GM12878 (cell line): ENCODE results near the gene RAB33A. TPM values are rescaled to one million over a fixed set of nuclear protein-coding genes. Genes with fewer than 3 reads are reported as not detected.

Source experiments
- ATAC-seq: fragments of 200-7000 bp; cut with Tn5 transposase; 3 replicates; pipeline ENCODE4 v1.9.1; 2020; ENCODE audit warnings: mild to moderate bottlenecking, moderate library complexity
- BruUV-seq: library from RNA; stranded (reverse); fragments of 400-500 nt; replicated peaks from 2 replicates; lab custom pipeline; 2021; lab: Mats Ljungman, UMichigan
- CTCF ChIA-PET: fragments of 300-600 bp; sonication (Branson Sonifier 250); formaldehyde crosslinking; extraction: SDS; loops from one replicate; lab custom pipeline; 2021; ENCODE audit warnings: inconsistent platforms; lab: Yijun Ruan, JAX
- POLR2A ChIA-PET: fragments of 350-600 bp; formaldehyde crosslinking; extraction: SDS; loops from one replicate; lab custom pipeline; 2021; ENCODE audit warnings: inconsistent platforms; lab: Charles Lee
- RAD21 ChIA-PET: fragments of 300-600 bp; sonication (Branson Sonifier 250); formaldehyde crosslinking; loops from one replicate; lab custom pipeline; 2023; ENCODE audit warnings: antibody characterized with exemption; ENCODE audit not compliant: unreplicated experiment; lab: Charles Lee
- SMC1A ChIA-PET: fragments of 300-600 bp; sonication (Branson Sonifier 250); formaldehyde crosslinking; loops from one replicate; lab custom pipeline; 2023; ENCODE audit not compliant: unreplicated experiment, uncharacterized antibody; lab: Charles Lee
- DNase-seq: peaks from one replicate; pipeline ENCODE4 v3.0.0-alpha.2; 2011; ENCODE audit warnings: low read depth, low spot score
- FAIRE-seq: peaks from 3 replicates; lab custom pipeline; 2011; peaks lifted over from hg19 to GRCh38; lab: Jason Lieb, UNC
- H2AFZ ChIP-seq: 2 replicates; pipeline ENCODE4 v1.6.0; 2011; ENCODE audit warnings: low read depth, low read length, control low read depth; ENCODE audit not compliant: control insufficient read depth
- H3K27ac ChIP-seq: 2 replicates; pipeline ENCODE4 v1.5.1; 2011; ENCODE audit warnings: control low read depth; ENCODE audit not compliant: control insufficient read depth, insufficient read depth
- H3K27me3 ChIP-seq, 2 experiments: replicated peaks in 1 of 2; 2 replicates each; pipeline versions ENCODE4 v1.6.0 to v1.6.1; 2011; ENCODE audit warnings: low read length in 1 of 2; ENCODE audit not compliant: control insufficient read depth in 2 of 2, insufficient read depth in 2 of 2
- H3K36me3 ChIP-seq, 2 experiments: 2 replicates each; pipeline ENCODE4 v1.5.1; 2011; ENCODE audit warnings: low read length in 1 of 2; ENCODE audit not compliant: control insufficient read depth in 2 of 2, insufficient read depth in 2 of 2
- H3K4me1 ChIP-seq: 2 replicates; pipeline ENCODE4 v1.6.1; 2011; ENCODE audit warnings: mild to moderate bottlenecking, low read length, moderate library complexity, mixed read lengths; ENCODE audit not compliant: control insufficient read depth, insufficient read depth
- H3K4me2 ChIP-seq: 2 replicates; pipeline ENCODE4 v1.6.0; 2011; ENCODE audit warnings: control low read depth; ENCODE audit not compliant: control insufficient read depth, insufficient read depth
- H3K4me3 ChIP-seq: fragments of 200-600 bp; sonication (generic); 2 replicates; pipeline ENCODE4 v1.5.1; 2016
- H3K79me2 ChIP-seq: 2 replicates; pipeline ENCODE4 v1.6.0; 2011; ENCODE audit warnings: low read length; ENCODE audit not compliant: control insufficient read depth, insufficient read depth
- H3K9ac ChIP-seq: 2 replicates; pipeline ENCODE4 v1.8.0; 2011; ENCODE audit warnings: low read length, control low read depth, mixed read lengths; ENCODE audit not compliant: control insufficient read depth, insufficient read depth
- H3K9me3 ChIP-seq: replicated peaks from 3 replicates; pipeline ENCODE4 v1.5.1; 2011; ENCODE audit warnings: mild to moderate bottlenecking, low read length; ENCODE audit not compliant: control insufficient read depth, insufficient read depth
- H4K20me1 ChIP-seq: 2 replicates; pipeline ENCODE4 v1.6.0; 2011; ENCODE audit not compliant: control insufficient read depth, insufficient read depth
- BRCA1 ChIP-seq: IDR thresholded peaks from 2 replicates; pipeline ENCODE4 v1.6.1; 2011; ENCODE audit warnings: low read depth, low read length, improper control_type of control experiment
- E2F4 ChIP-seq: IDR thresholded peaks from 2 replicates; pipeline ENCODE4 v1.6.1; 2012; ENCODE audit warnings: low read depth, low read length, improper control_type of control experiment
- JUNB ChIP-seq: IDR thresholded peaks from 2 replicates; pipeline ENCODE4 v1.6.1; 2016; ENCODE audit warnings: antibody characterized with exemption, mild to moderate bottlenecking
- MEF2B ChIP-seq: fragments of 450-650 bp; IDR thresholded peaks from 2 replicates; pipeline ENCODE4 v1.6.1; 2018; ENCODE audit warnings: mild to moderate bottlenecking, moderate library complexity; ENCODE audit not compliant: partially characterized antibody, poor library complexity, severe bottlenecking
- RFX5 ChIP-seq: IDR thresholded peaks from 2 replicates; pipeline ENCODE4 v1.6.1; 2011; ENCODE audit warnings: low read depth, low read length, improper control_type of control experiment
- STAT3 ChIP-seq: IDR thresholded peaks from 2 replicates; pipeline ENCODE4 v1.6.1; 2011; ENCODE audit warnings: low read depth, low read length, improper control_type of control experiment
- SUPT20H ChIP-seq: IDR thresholded peaks from 2 replicates; pipeline ENCODE4 v1.6.1; 2011; ENCODE audit warnings: low read depth, mild to moderate bottlenecking, low read length, moderate library complexity, borderline replicate concordance; ENCODE audit not compliant: control insufficient read depth
- TCF12 ChIP-seq: IDR thresholded peaks from 2 replicates; pipeline ENCODE4 v1.6.1; 2011; ENCODE audit warnings: low read depth, mild to moderate bottlenecking, low read length
- WGBS: methylation state at CpG from one replicate; pipeline ENCODE4 v1.1.6; 2016; ENCODE audit warnings: low lambda C conversion rate; ENCODE audit not compliant: insufficient replicate concordance, insufficient coverage; ENCODE audit errors: missing lambda C conversion rate; 5-methylcytosine and 5-hydroxymethylcytosine counted together
- in situ Hi-C: fragments of 300-500 bp; cut with MboI; formaldehyde crosslinking; loops from 9 replicates; pipeline ENCODE4 v1.14.3; 2018; ENCODE audit warnings: mixed read lengths
- intact Hi-C: fragments of 100-400 bp; cut with micrococcal nuclease; formaldehyde crosslinking; loops from one replicate; pipeline ENCODE4 v1.14.2; 2022; ENCODE audit not compliant: unreplicated experiment
- polyA plus RNA-seq, 11 experiments: library from polyadenylated mRNA; depleted of rRNA in 4 of 11; unstranded in 6 of 11; stranded (reverse) in 5 of 11; fragments of >200 nt; fragmentation: Nextera tagmentation in 4 of 11; fragmentation: Illumina TruSeq in 1 of 11; extraction: Ambion mirVana in 4 of 11; extraction: Trizol in 1 of 11; gene quantifications; 1 replicate in 1 of 11; 2 replicates in 10 of 11; pipeline versions ENCODE4 v1.2.1 to v1.2.3, GENCODE V29; 2011 to 2016; ENCODE audit warnings: inconsistent platforms in 2 of 11, missing spikeins in 2 of 11, low read depth in 1 of 11
- total RNA-seq, 4 experiments: library from RNA; depleted of rRNA in 3 of 4; stranded (reverse); fragments of >200 nt in 3 of 4; fragmentation: Illumina TruSeq in 1 of 4; extraction: Trizol in 1 of 4; gene quantifications; 2 replicates each; pipeline versions ENCODE4 v1.2.1 to v1.2.3, GENCODE V29; 2013 to 2021

The RAB33A gene
- total and polyA plus RNA-seq, 10 of the 15 experiments (the other 5 are each of a cell fraction or from before 2014, with no cell fraction given), result 6.3 to 67.3 (median 33.4) TPM

- TF ChIP-seq RFX5 (no peak), BRCA1 (no peak), SUPT20H (no peak), MEF2B (no peak)
These were observed 19.0 kb downstream of the RAB33A start (continued) for GRCh38 chrX:130190801-130191200.

GRCh38 chrX:130196466-130196865 lies 24.7 kb downstream of the RAB33A start:
- H2AFZ ChIP-seq, result no peak overlapping the region
- SMC1A ChIA-PET, result interaction anchor here (0.9 kb wide), 1 partner anchor 116 kb away, joined by 3 read pairs; no protein-coding TSS in a partner anchor
- POLR2A ChIA-PET, result no interaction called here
- H3K9ac ChIP-seq, result no peak overlapping the region
- CTCF ChIA-PET, result interaction anchor here (0.9 to 8.7 kb wide), 2 partner anchors 12 to 117 kb away, joined by 3 to 132 read pairs; no protein-coding TSS in a partner anchor
- H3K27me3 ChIP-seq, result no peaks in the 10 kb centered on the region
- RAD21 ChIA-PET, result no interaction called here
- no peaks in the 10 kb centered on the region for H3K9me3 ChIP-seq
- TF ChIP-seq JUNB (no peak), STAT3 (no peak), TCF12 (no peak), E2F4 (no peak)
- H3K27ac ChIP-seq, result no peak overlapping the region
- H3K36me3 ChIP-seq, result no peaks in the 10 kb centered on the region
- no peak overlapping the region for H3K4me3 ChIP-seq
- intact Hi-C loops, result no loop called here
- in situ Hi-C loops, result loop anchor here (25.0 kb wide), 1 partner anchor 584 kb away; no protein-coding TSS in a partner anchor
- DNase-seq (no peak), FAIRE-seq (no peak), ATAC-seq (no peak)
- peaks cover 4% of the 10 kb centered on the region; the same call in 1 of the 2 replicates for H3K4me1 ChIP-seq
- no peaks in the 10 kb centered on the region for H3K79me2 ChIP-seq
- no peak overlapping the region for H3K4me2 ChIP-seq
- 70% methylated on average over 7 of the region's 7 CpGs for WGBS
- H4K20me1 ChIP-seq, result no peaks in the 10 kb centered on the region
- no TSS peak for BruUV-seq
